ENCODE results near the gene PITPNC1.

Gene PITPNC1

DNA sequence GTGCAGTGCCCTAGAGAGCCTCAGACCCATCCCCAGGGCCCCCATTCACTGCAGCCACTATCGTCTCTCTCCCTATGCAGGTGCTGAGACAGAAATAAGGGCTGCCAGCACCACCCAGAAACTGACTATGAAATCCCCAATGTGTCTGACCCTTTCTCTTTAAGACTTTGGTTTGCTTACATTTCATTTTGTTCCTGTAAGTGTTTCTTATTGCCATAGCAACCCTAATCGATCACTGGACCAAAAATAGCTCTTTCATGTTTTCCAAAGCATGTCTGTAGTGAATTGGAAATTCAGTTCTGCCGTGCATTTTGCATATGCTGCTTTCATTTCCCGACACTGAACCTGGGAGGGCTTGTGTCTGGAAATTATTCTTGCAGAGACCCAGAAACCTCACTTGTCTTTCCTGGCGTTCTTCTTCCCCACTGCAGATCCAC is 192.0 kb downstream of the PITPNC1 start:
- H3K4me3 ChIP-seq (ENCODE audit: low read depth, low read length) = no peak overlapping the region
- DNase-seq (ENCODE audit: low read depth) = no peak
- TF ChIP-seq, protein P1, sequence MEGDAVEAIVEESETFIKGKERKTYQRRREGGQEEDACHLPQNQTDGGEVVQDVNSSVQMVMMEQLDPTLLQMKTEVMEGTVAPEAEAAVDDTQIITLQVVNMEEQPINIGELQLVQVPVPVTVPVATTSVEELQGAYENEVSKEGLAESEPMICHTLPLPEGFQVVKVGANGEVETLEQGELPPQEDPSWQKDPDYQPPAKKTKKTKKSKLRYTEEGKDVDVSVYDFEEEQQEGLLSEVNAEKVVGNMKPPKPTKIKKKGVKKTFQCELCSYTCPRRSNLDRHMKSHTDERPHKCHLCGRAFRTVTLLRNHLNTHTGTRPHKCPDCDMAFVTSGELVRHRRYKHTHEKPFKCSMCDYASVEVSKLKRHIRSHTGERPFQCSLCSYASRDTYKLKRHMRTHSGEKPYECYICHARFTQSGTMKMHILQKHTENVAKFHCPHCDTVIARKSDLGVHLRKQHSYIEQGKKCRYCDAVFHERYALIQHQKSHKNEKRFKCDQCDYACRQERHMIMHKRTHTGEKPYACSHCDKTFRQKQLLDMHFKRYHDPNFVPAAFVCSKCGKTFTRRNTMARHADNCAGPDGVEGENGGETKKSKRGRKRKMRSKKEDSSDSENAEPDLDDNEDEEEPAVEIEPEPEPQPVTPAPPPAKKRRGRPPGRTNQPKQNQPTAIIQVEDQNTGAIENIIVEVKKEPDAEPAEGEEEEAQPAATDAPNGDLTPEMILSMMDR (conservative IDR thresholded peaks at IDR 0.05; ENCODE audit: low read depth, low read length) = no peak

DNA sequence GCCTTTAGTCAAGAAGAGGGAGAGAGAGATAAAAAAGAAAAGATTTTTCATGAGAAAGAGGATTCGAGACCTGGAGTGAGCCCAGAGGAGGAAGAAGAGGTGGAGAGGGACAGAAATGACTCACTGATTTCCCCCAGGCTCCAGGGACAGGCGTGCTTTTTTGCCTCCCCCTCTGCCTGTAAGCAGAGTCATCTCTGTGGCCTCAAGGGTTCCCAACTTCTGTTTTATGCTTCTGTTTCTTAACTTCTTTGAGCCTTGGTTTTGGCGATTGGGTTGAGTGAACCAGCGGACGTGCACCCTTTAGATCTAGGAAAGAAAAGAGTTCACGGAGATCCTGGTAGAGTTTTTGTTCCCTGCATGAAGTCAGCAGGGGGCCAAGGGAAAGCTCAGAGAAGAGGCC is 192.8 kb downstream of the PITPNC1 start:
- TF ChIP-seq, protein P1 (conservative IDR thresholded peaks at IDR 0.05; ENCODE audit: low read depth, low read length) = no peak
- DNase-seq (ENCODE audit: low read depth) = no peak
- H3K4me3 ChIP-seq (ENCODE audit: low read depth, low read length) = no peak overlapping the region

DNA sequence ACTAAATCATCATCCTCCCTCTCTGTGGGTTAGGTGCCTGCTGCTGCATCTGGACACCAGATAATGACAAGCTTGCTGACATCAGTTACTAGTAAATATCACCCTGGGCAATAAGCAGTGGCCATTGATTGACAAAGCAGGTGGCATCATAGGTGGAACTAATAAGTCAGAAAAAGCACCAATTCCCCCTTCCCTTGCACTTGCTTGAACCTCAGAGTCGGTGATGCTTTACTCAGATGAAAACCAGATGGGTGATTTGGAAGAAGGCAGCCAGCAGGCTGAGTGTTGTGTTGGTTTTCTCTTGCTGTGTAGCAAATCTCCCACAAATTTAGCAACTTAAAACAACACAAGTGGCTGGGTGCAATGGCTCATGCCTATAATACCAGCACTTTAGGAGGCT is 193.7 kb downstream of the PITPNC1 start:
- TF ChIP-seq, protein P1 (conservative IDR thresholded peaks at IDR 0.05; ENCODE audit: low read depth, low read length) = no peak
- no peak for DNase-seq (ENCODE audit: low read depth)
- no peak overlapping the region for H3K4me3 ChIP-seq (ENCODE audit: low read depth, low read length)

DNA sequence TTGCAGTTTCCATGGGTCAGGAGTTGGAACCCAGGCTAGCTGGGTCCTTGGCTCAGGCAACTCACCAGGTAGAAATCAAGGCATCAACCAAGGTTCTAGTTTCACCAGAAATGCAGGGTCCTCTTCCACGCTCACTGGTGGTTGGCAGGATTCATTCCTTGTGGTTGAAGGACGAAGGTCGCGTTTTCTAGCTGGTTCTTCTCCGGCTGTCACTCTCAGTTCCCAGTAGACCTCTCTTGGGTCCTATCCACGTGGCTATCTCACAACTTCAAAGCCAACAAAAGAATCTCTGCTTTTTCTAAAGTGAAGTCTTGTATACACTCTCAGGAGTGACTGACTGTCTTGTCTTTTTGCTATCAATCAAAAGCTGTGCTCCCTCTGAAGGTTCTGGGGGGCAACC is 194.4 kb downstream of the PITPNC1 start:
- TF ChIP-seq, protein P1 (conservative IDR thresholded peaks at IDR 0.05; ENCODE audit: low read depth, low read length) = no peak
- no peak for DNase-seq (ENCODE audit: low read depth)
- no peak overlapping the region for H3K4me3 ChIP-seq (ENCODE audit: low read depth, low read length)

DNA sequence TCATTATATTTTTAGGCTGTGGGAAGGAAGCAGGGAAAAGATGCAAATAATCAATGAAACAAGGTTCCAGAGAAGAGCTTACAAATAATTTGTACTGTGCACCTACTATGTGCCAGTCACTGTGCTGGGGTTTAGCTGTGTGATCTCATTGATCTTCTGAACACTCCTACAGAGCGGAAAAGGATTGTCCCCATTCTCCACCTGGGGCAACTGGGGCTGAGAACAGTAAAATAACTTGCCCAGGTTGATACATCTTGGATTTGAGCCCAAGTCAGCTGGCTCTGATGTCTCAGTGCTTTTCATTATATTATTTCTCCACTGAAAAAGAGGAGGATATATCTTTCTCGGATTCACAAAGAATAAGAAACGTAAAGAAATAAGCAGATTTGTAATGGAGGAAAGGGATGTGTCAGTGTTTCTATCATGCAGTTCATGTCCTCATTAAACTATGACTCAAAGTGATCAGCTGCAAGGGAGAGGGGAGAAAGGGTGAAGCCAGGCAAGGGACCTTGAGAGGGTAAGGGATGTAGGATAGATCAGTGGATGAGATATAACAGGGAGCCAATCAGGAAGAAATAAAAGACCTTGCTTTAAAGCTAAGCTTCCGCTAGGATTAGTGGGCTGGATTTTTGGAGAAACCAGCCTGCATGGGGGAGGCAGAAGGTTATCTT is 197.0 kb downstream of the PITPNC1 start:
- TF ChIP-seq, protein P1 (conservative IDR thresholded peaks at IDR 0.05; ENCODE audit: low read depth, low read length) = no peak
- no peak overlapping the region for H3K4me3 ChIP-seq (ENCODE audit: low read depth, low read length)
- no peak for DNase-seq (ENCODE audit: low read depth)

DNA sequence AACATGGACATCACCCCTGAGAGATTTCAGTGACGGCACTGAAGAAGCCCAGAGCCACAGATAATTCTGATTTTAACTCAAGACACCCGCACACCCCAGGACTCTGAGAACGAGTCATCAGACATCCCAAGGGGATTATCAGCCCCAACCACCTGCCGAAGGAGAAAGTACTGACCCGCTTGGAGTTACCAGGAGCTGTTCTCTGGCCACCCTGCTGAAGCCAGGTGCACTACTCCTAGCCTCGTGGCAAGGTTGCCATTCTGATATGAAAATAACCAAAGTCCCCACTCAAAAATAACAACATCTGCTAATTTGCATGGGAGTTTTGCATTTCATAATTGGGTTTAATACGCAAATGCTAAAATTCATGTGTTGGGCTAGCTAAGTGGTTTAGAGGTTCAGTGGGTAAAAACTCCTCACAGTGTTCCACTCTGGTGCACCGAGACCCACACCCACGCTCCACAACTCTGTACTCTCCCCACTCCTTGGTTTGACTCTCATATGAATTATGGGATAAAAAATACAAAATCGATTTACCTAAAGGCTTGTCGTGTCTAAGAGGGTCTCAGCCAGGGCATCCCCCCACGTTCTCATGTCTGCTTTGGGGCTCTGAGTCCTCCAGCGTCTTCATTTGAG is 197.7 kb downstream of the PITPNC1 start:
- no peak overlapping the region for H3K4me3 ChIP-seq (ENCODE audit: low read depth, low read length)
- no peak for DNase-seq (ENCODE audit: low read depth)
- TF ChIP-seq, protein P1 (conservative IDR thresholded peaks at IDR 0.05; ENCODE audit: low read depth, low read length) = no peak

DNA sequence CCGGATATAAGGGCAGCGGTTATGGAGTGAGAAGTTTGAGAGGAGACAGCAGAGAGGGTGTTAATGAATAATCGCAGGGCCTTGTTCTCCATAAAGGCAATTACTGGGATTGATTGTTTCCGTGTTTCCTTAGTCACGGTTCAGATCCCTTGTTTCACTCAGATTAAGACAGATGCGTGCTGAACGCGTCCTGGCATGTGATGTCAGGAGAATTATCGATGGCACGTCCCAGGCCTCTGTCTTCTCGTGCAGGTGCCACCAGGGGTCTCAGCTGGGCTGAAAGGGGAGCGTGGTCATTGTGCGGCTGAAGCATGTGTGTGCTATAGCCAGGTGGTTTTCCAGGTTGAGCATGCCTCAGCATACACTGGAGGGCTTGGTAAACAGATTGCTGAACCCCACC is 198.2 kb downstream of the PITPNC1 start:
- TF ChIP-seq, protein P1 (conservative IDR thresholded peaks at IDR 0.05; ENCODE audit: low read depth, low read length) = no peak
- no peak for DNase-seq (ENCODE audit: low read depth)
- no peak overlapping the region for H3K4me3 ChIP-seq (ENCODE audit: low read depth, low read length)

Measured in choroid plexus epithelial cell (primary cell).